ENCODE results near the gene PAFAH1B2. TPM values are rescaled to one million over a fixed set of nuclear protein-coding genes. Genes with fewer than 3 reads are reported as not detected.
A peak's percentile ranks its signal among the peaks of the same experiment; 100 is the strongest.

The PAFAH1B2 gene
- polyA plus RNA-seq, 1 experiment: 48.8 TPM

DNA sequence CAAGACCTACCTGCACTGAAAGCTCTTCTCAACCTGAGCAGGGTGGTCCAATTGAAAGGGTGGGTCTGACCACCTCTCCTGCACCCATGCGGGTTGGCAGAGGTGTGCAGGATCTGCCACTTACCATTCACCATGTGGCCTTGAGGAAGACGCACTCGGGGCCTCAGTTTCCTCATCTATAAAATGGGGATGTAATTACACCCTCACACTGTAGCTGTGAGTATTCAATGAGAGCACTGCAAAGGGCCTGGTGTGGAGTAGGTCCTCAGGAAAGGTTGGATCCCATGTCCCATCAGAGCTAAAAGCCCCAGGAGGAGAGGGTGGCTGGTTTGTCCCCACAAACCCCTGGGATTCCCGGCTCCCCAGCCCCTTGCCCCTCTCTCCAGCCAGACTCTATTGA lies 54.5 kb downstream of the PAFAH1B2 start:
- Histone ChIP-seq H3K27ac (ENCODE audit: low read depth, low read length) (peak overlapping the region; percentile 96), H3K4me3 (ENCODE audit: low read depth, low read length) (peak overlapping the region; percentile 88), H3K27me3 (ENCODE audit: control insufficient read depth, insufficient read depth, low read length) (no peaks in the 10 kb centered on the region), H3K9me3 (ENCODE audit: control insufficient read depth, insufficient read depth, low read length) (no peaks in the 10 kb centered on the region; the same call in 1 of the 2 replicates)
- TF ChIP-seq, protein P1, sequence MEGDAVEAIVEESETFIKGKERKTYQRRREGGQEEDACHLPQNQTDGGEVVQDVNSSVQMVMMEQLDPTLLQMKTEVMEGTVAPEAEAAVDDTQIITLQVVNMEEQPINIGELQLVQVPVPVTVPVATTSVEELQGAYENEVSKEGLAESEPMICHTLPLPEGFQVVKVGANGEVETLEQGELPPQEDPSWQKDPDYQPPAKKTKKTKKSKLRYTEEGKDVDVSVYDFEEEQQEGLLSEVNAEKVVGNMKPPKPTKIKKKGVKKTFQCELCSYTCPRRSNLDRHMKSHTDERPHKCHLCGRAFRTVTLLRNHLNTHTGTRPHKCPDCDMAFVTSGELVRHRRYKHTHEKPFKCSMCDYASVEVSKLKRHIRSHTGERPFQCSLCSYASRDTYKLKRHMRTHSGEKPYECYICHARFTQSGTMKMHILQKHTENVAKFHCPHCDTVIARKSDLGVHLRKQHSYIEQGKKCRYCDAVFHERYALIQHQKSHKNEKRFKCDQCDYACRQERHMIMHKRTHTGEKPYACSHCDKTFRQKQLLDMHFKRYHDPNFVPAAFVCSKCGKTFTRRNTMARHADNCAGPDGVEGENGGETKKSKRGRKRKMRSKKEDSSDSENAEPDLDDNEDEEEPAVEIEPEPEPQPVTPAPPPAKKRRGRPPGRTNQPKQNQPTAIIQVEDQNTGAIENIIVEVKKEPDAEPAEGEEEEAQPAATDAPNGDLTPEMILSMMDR (IDR thresholded peaks at IDR 0.05; ENCODE audit: low read depth, low read length): no peak
- CTCF ChIA-PET: interaction anchor here (0.9 to 2.0 kb wide), 4 partner anchors 24 to 30 kb away, joined by 3 to 4 read pairs (median 3); no protein-coding TSS in a partner anchor
- DNase-seq (ENCODE audit: low read depth, low spot score): no peak
- POLR2A ChIA-PET: interaction anchor here (0.6 to 2.4 kb wide), 4 partner anchors 15 to 60 kb away, joined by 3 to 15 read pairs (median 5); no protein-coding TSS in a partner anchor

- peak within 1 kb of the TSS; percentile 96 for H3K27ac ChIP-seq (ENCODE audit: low read depth, low read length)
- TF ChIP-seq, protein P1 (IDR thresholded peaks at IDR 0.05; ENCODE audit: low read depth, low read length): no peak
- peak within 1 kb of the TSS; percentile 88 for H3K4me3 ChIP-seq (ENCODE audit: low read depth, low read length)
- H3K9me3 ChIP-seq (ENCODE audit: control insufficient read depth, insufficient read depth, low read length): no peaks in the 10 kb centered on the region; the same call in 1 of the 2 replicates
- CTCF ChIA-PET: interaction anchor here (0.6 to 2.0 kb wide), 4 partner anchors 23 to 29 kb away, joined by 3 to 4 read pairs (median 4); no protein-coding TSS in a partner anchor
- H3K27me3 ChIP-seq (ENCODE audit: control insufficient read depth, insufficient read depth, low read length): no peaks in the 10 kb centered on the region
- DNase-seq (ENCODE audit: low read depth, low spot score): peak; percentile 91
- POLR2A ChIA-PET: interaction anchor here (0.6 to 2.6 kb wide), 6 partner anchors 19 to 61 kb away, joined by 4 to 15 read pairs (median 6); partner anchors contain the start of genes PAFAH1B2 and SIDT2
Measured at GRCh38 chr11:117199053-117199915, 55.2 kb downstream of the PAFAH1B2 start, which contains the start of gene TAGLN. TAGLN (plus strand) TSS chr11:117199370; CDS start chr11:117203014, 3,644 bp downstream.

DNA sequence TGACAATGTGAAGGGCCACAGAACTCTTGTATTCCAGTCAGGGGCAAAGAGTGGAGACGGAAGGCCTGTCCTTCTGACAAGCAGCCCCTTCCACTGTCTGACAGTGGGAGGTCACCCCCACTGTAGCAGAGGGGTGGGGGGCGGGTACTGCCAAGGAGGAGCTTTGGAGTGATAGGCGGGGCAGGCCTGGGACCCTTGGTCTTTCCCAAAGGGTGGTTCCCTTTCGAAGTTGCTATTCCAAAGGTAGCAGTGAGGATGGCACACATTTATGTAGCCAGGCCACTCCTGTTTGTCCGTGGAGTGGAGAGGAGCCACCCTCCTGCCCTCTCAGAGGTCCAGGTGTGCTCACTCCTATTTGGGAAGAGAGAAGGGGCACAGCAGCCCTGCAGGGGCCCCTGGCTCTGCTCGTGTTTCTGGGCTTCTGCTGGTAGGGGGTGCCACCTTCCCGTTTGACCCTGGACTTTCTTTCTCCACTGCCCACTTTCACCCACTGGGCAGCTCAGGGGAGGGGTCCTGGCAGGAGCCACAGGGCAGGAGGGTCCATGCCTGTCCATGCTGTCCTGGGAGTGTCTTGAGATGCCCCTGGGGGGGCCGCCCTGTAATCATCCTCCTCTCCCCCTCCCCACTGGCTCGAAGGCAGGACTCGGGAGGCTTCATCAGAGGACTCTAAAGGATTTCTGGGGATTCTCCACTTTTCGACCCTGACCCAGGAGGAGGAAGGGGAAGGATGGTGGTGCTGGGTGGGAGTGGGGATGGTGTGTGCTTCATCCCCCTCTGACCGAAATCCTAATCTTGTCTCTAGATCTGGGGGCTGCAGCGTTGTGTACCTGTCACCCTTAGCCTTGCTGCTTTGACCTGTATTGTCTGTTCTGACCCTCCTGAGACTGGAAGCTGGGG lies 56.1 kb downstream of the PAFAH1B2 start:
- TF ChIP-seq, protein P1 (IDR thresholded peaks at IDR 0.05; ENCODE audit: low read depth, low read length): no peak
- DNase-seq (ENCODE audit: low read depth, low spot score): no peak
- ChIA-PET POLR2A (interaction anchor here (0.6 to 2.6 kb wide), 7 partner anchors 11 to 56 kb away, joined by 3 to 15 read pairs (median 7); partner anchors contain the start of genes PAFAH1B2, PCSK7 and SIDT2), CTCF (interaction anchor here (0.6 to 1.3 kb wide), 2 partner anchors 19 to 30 kb away, joined by 3 to 4 read pairs; no protein-coding TSS in a partner anchor)
- Histone ChIP-seq H3K27ac (ENCODE audit: low read depth, low read length) (peak overlapping the region; percentile 96), H3K27me3 (ENCODE audit: control insufficient read depth, insufficient read depth, low read length) (no peaks in the 10 kb centered on the region), H3K4me3 (ENCODE audit: low read depth, low read length) (peak overlapping the region; percentile 88), H3K9me3 (ENCODE audit: control insufficient read depth, insufficient read depth, low read length) (no peaks in the 10 kb centered on the region; the same call in 1 of the 2 replicates)

GRCh38 chr11:117200813-117201657 lies 56.9 kb downstream of the PAFAH1B2 start:
- CTCF ChIA-PET: interaction anchor here (1.3 to 3.4 kb wide), 2 partner anchors 20 to 26 kb away, joined by 3 to 9 read pairs; no protein-coding TSS in a partner anchor
- no peaks in the 10 kb centered on the region; the same call in 1 of the 2 replicates for H3K9me3 ChIP-seq (ENCODE audit: control insufficient read depth, insufficient read depth, low read length)
- POLR2A ChIA-PET: interaction anchor here (0.5 to 2.6 kb wide), 7 partner anchors 10 to 57 kb away, joined by 3 to 12 read pairs (median 5); partner anchors contain the start of genes PAFAH1B2 and SIDT2
- TF ChIP-seq, protein P1 (IDR thresholded peaks at IDR 0.05; ENCODE audit: low read depth, low read length): 0 out of 2 replicates have a peak, but pooled peaks have one; percentile 21
- DNase-seq (ENCODE audit: low read depth, low spot score): no peak
- no peaks in the 10 kb centered on the region for H3K27me3 ChIP-seq (ENCODE audit: control insufficient read depth, insufficient read depth, low read length)
- H3K4me3 ChIP-seq (ENCODE audit: low read depth, low read length): peak overlapping the region; percentile 88
- peak overlapping the region; percentile 96 for H3K27ac ChIP-seq (ENCODE audit: low read depth, low read length)

Measured in AG04450 (cell line).